ENCODE measurements around the gene SOX6.
"Not testable (repeated sequence)": the region's sequence is repeated elsewhere in the genome, so short reads cannot be mapped to it uniquely, and the experiment has no call there.

The SOX6 gene

DNA sequence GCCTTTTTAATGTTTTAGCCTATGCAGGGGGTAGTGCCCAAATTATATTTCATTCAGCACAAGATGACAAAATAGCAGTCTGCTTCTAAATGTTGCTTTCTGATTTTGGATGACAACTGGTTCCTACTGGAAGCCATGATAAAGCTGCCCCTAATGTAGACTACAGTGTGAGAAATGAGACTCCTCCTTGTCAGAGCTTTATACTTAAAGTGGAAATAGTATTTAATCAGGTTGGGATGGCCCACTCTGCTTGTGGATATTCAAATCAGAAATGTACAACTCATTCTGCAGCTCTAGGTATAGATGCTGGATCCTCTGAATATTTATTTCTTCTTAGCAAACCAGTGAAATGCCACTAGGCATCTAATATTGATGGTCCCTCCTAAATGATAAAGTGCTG, 171.3 kb downstream of the SOX6 start:
- no peak for DNase-seq

DNA sequence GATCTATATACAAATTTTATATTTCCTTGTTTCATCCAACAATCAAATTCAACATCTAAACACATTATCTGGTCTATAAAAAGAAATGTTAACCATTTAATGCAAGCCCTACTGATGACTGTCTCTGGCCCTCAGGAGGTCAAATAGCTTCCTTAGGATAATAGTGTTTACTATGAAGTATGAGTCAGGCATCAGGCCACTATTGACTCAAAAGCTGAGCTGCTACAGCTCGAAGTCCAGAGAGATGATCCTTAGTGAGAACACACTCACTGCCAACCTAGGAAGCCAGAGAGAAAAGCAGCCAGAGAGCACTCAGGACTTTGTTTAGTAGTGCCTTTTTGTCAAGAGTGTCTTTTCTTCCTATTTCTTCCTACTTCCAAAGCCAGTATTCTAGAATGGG, 171.8 kb downstream of the SOX6 start:
- no peak for DNase-seq

DNA sequence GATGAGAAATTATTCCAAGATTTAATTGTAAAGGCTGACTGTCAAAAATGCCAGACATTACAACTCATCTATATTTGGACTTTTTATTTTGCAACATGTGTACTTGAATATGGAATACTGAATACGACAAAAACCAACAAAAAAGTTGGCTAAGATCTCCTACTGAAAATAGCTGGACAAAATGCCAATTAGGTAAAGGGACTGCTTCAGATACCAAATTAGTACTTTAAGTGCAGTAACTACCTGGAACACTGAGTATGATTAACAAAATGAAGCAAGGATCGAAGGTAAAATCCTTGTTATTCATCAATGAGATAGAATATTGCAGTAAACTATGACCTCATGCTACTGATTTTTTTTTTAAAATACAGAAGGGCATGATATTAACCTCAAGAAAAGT, 173.8 kb downstream of the SOX6 start:
- no peak for DNase-seq

DNA sequence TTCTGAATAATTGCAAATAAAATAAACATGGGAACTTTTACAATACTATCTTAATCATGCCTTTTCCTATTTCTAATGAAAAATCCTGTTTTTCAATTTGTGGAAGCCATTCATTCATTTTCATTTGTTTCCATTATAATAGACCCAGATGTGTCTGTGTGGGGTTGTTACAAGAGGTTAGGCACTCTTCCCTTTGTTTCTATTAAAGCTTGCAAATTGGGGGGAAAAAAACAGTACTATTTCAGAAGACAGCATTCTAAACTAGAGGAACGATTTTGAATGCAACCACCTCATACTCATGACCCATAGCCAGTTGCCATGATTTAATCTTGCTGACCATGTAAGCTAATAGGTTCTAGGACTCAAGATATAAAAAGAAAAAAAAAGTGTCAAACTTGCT, 175.5 kb downstream of the SOX6 start:
- no peak for DNase-seq

DNA sequence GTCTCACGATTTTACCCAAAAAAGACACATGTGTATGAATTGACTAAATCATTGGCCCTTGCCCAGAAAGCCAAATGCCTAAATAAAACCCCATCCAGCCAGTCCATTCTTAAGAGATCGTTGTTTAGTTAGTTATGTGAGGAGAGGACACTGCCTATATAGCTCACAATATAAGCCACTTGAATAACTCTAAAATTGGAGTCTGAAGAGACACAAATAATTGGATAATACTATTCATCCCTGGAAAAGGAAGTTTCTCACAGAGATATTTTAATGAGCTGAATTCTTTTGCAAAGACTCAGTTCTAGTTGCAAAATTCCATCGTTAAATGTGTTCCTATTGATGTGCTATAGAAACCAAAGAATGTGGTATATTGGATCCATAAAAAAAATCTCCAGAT, 176.7 kb downstream of the SOX6 start:
- no peak for DNase-seq

DNA sequence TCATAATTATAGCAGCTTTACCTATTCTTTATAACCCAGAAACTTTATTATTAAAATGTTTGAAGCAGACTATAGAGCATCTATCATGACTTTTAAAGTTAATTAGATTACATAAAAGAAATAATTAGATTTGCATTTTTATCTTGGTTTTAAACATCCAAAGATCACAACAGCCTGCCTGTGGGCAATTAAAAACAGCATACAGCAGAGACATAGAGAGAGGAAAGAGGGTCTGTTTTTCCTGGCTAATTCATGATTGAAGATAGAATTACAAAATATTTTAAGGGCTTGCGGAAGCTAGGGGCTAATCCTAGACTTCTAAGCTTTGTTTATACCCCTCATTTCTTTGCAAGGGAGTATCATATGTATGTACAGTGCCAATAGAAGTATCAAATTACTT, 178.1 kb downstream of the SOX6 start:
- DNase-seq = no peak

DNA sequence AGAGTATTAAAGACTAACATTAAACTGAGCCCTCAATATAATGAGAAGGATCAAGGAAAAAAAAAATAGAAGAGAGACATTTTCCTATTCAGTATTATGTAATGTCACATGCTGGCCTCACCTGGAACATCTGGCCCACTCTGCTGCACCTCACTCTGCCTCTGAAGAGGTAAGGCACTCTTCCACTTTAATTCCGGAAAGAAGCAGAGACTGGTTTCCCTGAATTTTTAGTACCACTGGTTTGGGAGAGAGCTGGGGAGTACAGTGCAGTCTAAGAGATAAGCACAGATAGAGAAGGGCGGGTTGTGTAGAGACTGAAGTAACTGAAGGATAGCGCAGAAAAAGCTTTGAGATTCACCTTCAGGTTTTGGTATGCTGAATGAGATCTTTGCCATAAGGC, 178.7 kb downstream of the SOX6 start:
- DNase-seq = no peak

DNA sequence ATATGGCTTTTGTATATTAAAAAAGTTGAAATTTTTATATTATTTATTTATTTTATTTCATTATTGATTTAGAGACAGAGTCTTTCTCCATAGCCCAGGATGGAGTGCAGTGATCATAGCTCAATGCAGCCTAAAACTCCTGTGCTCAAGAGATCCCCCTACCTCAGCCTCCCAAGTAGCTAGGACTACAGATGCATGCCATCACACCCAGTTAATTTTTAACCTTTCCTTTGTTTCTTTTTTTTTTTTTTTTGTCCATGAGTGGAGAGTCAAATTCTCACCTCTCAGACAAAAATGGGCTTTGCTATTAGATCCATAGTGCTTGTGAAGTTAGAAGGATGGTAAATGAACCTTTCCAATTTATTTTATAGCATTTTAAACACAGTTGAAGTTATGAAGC, 182.5 kb downstream of the SOX6 start:
- no peak for DNase-seq

DNA sequence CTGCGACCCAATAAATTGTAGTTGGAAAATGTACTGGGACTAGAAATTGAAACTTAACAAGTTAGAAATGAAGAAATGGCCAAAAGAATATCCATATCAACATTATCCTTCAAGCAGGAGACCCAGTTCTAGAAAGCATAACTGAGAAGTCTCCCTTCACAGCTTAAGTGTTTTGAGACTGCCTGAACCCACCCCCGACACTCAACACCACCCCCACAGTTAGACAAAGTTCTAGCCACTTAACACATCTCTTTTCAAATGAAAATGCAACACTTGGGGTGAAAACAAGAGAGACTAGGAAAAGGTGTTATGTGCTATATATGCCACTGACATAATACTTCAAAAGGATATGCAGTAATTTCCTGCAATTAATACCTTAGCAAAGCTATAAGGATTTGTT, 184.5 kb downstream of the SOX6 start:
- no peak for DNase-seq

DNA sequence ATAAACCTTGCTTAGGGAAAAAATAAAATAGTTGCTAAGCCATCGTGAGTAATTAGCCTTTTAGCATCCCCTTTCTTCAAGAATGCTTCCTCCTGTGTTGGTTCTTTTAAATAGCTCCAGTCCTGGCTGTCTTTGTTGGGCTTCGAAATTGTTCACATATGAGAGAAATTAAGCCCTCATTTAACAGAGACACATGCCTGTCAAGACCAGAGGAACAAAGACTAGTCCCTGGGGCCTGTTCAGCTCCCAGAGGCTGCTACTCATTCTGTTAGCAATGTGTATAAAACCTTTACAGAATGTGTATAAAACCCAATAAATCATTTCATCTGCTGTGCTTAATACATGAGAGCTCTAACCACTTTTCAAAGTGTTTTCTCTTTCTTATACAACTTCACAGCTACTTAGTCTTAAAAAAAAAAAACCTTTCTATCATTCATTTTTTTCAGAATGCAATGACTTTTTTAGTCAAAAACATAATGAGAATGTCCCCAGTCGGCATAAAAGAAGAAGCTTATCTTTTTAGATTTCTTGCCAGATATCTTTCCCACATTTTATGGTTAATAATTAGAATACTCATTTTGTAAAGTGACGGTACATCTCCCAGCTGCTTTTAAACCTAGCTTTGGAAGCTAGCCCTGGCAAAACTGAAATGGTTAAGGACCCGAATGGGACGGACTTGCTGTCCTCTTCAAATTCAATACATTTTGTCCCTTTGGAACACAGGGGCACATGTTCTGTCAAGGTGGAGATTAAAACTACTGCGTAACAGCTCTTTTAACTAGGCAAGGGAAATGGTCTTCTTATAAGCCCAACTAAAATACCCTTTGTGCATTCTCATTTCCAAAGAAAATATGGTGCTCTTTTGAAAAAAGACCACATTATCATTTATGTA, 186.1 kb downstream of the SOX6 start:
- no peak for DNase-seq

DNA sequence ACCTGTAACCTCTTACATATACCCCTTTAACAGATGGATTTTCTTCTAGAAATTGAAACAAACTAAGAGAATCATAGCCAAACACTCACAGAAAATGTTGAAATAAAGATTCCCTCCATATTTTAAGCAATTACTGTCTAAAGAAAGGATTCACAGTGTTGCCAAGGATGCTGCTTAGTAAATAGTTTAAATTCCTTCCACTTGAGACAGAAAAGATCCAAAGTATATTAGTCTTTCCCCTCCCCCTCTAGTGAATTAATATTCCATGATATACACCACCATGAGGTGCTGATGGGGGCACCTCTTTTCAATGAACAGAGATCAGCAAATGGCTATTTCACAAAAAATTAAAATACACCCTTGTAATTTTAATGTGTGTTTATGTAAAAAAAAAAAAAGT, 186.8 kb downstream of the SOX6 start:
- DNase-seq = no peak

DNA sequence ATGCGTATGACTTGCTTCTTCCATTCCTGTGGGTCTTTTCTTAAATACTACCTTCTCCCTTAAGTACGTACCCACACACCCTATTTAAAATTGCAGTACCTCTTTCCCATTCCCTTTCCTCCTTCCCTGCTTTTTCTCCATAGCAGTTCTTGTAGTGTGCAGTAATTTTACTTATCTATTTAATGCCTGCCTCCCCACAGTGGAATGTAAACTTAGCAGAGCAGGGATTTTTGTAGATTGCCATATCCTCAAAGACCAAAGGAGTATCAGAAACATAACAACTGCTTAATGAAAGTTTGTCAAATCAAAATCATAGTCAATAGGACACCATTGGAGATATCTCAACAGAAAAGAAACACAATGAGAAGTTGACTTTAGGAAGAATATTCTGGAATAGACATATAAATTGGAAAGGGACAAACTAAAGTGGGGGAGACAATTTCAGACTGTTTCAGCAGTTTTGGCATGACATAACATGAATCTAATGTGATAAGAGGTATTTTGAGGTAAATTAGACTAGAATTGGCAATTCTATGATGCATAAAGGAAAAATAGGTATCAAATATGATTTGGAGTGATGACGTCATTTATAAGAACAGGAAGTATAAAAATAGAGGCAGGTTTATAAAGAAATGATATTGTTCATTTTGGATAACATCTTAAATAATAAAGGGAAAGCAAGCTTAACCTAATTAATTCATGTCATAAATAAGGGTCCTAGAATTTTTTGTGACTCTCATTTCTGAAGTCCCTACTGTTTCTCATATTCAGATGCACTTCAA, 188.4 kb downstream of the SOX6 start:
- DNase-seq = no peak

DNA sequence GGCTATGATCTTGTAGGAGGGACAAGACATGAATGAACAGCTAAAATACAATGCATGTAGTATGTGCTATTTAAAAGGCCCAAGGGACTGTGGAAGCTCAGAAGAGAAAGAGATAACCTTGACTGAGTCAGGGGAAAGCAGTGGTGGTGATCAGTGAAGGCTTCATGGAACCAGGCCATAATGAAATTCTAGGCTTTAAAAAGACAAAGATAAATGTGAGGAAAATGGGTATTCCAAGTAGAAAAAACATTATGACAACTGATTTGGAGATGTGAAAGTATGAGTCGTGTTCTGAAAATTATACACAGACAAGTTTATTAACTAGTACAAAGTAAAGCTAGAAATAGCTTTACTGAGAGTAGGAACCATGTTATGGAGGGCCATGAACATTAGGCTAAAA, 189.8 kb downstream of the SOX6 start:
- DNase-seq = no peak

DNA sequence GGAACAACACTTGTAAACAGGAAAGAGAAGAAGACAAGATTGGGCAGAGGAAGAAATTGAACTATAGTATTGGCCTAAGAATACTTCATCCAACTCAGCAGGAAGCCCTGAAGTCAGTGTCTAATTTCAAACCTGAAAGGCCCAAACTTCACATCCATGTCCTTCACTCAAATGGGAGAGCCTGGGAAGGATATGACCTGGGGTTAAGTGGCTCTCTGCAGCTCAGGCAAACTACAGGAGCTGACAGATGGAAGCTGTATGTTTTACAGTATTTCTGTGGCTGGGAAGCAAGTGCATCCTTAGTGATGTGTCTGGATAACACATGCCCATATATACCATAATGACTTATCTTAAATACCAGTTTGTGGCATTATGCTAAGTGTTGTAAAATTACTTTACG, 196.2 kb downstream of the SOX6 start:
- DNase-seq = no peak

DNA sequence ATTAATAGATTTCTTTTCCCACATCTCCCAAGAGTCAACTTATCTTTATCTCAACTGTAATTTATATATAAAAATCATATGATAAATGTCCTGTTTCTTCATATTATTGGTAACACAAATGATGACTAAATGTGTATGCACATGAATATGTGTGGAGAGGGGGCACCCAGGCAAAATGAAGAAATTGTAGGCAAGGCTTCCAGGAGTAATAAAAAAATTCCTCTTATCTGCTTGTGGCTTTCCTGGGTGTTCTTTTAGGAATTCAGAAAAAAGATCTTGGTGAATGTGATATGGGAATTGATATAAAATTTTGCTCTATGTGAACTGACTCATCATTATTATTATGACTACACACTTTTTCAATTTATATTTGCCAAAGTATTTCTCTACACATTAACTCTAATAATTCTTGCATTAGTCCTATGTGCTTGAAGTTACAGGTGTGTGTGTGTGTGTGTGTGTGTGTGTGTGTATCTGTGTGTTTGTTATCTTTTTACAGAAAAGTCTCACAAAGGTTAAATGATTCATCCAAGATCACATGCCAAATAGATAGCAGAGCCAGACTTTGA, 197.8 kb downstream of the SOX6 start:
- no peak for DNase-seq

DNA sequence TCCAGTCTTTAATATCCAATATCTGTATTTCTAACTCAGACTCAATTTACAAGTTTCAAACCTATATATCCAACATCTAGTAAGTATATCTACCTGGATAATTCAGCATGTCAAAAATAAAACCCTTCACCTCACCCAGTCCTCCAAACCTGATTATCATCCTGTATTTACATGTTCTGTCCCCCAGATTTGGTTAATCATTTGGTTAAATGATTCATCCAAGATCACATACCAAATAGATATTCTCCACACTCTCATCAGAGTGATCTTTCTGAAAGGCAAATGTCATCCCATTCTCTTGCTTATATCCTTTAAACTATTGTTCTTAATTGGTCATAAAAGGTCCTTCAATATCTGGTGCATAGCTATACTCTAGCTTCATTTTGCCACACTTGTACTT, 199.0 kb downstream of the SOX6 start:
- no peak for DNase-seq

DNA sequence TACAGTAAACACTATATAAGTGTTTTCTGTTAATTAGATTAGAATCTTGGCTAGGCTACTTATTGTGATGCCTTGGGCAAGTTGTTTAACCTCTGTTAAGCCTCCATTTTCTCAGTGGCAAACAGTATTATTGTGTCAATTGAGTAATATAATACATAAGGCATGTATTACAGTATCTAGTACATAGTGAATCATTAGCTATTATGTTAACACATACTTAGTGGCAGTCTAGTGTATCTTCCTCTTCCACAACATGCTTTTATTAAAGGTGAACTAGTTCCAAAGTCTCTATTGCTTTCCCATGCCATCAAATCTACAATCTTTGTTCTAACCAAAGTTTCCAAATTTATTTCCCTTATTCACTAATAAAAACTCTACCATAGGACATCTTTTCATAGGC, 200.9 kb downstream of the SOX6 start:
- no peak for DNase-seq

DNA sequence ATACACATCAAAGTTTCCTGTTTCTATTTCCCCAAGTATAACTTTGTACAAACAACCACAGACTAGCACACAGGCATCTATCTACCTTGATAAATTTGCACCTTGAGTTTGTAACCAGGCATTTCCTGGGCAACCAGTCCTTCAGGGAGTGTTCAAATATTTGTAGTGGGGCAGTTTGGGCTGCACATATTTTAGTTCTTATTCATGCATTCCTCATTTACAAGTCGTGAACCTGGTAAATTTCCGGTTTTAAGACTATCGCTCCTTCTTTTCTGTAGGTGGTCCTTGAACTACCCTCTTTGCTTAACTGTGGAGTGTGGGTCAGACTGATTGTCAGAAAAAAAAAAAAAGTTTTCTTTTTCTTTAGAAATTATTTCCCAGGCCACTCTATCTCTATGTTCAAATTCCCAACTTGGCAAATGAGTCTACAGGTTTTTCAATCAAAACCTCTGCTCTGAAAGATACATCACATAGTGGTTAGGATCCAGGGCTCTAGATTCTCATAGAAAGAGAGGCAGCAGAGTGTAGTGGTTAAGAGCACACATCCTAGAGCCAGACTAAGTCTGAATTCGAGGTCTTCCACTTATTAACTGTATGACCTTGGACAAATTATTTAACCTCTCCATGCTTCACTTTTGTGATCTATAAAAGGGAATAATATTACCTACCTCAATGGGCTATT, 201.5 kb downstream of the SOX6 start:
- no peak for DNase-seq

DNA sequence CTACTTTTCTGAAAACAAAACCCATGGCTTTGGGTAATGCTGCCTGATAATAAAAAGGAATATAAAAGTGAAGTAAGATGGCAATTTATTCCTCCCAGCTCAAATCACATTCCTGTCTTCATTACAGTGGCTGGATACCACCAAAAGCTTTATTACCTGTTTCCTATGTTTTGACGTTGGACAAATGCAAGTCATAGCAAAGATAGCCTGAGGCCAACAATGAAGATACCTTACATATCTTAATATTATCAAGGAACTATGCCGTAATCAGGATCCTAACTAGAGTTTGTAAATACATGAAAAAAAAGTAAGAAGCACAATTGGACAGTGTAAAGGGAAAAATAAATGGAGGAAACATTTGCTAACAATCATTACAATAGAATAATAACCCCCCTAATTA, 202.4 kb downstream of the SOX6 start:
- DNase-seq = no peak

DNA sequence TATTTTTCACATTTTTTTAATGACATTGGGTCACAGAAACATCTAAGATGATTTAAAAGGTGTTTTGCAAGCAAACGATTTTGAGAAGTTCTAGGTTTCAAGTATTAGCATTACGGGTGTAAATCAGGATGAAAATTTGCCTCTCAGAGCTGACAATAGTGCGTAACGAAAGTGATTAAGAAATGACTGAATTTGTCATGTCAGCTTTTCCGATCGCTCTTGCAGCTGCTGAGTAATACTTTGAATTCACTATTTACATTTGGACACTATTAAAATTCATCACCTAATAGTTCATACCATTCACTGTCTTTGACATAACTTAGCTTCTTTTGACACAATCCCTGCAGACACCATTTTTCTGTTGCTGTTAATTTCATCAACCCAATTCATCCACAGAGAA, 205.2 kb downstream of the SOX6 start:
- DNase-seq = no peak

DNA sequence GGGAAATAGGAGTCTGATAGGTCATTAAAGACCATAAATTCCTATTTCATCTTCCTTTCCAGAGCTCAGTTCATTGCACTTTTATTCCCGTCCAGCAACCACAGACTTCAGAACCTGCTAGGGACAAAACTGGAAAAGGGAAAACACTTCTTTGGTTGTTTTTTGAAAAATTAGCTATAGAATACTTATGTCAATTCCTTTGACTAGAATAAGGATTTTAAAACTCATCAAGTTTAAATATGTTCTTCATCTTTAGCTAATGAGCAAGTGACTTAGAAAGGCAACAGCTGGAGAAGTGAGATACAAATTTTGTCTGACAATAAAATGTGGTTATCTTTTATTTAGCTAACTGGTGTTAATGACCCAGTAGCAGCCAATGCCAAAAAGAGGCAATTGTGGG, 206.9 kb downstream of the SOX6 start:
- DNase-seq = no peak

DNA sequence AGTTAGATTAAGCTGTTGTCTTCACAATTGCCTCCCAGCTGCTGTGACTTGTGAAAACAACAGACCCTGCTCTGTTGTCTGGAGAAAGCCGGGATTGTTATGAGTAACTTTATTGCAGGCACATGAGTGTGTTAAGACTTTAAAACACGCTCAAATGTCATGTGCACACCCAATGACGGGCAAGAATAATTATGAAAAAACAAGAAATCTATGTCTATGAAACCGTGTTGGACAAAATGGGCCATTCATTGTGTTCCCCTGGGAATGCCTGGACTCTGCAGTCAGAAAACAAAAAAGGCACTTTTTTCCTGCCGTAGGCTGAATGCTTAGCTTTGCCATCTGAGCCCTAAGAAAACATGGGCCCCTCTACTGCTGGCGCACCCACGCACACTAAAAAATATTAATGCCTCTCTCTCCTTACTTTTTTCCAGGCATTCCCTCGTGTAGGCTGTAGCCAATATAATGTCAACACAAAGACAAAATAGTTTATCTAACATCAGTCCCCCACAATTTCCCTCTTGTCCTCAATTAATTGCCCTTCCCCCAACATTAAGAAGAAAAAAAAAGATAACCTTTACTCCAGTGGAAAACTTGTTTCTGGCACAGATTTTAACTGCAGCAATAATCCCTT, 207.9 kb downstream of the SOX6 start:
- peak in 3 of 14 donors; percentile 6 to 32 (median 14) for DNase-seq

DNA sequence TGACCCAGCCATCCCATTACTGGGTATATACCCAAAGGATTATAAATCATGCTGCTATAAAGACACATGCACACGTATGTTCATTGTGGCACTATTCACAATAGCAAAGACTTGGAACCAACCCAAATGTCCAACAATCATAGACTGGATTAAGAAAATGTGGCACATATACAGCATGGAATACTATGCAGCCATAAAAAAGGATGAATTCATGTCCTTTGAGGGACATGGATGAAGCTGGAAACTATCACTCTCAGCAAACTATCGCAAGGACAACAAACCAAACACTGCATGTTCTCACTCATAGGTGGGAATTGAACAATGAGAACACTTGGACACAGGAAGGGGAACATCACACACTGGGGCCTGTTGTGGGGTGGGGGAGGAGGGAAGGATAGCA, 209.4 kb downstream of the SOX6 start:
- not testable (repeated sequence) for DNase-seq
